HG03159 (cell line): ENCODE data around the gene TMEM237.

Experiments
- ATAC-seq: cut with Tn5 transposase; IDR thresholded peaks from one replicate; pipeline ENCODE4 v1.9.1; 2021; ENCODE audit warnings: mild to moderate bottlenecking, moderate library complexity; ENCODE audit not compliant: unreplicated experiment

Gene TMEM237

GRCh38 chr2:201642579-201643215 is 606 bp downstream of the TMEM237 start:
- peak; percentile 83 for ATAC-seq

DNA sequence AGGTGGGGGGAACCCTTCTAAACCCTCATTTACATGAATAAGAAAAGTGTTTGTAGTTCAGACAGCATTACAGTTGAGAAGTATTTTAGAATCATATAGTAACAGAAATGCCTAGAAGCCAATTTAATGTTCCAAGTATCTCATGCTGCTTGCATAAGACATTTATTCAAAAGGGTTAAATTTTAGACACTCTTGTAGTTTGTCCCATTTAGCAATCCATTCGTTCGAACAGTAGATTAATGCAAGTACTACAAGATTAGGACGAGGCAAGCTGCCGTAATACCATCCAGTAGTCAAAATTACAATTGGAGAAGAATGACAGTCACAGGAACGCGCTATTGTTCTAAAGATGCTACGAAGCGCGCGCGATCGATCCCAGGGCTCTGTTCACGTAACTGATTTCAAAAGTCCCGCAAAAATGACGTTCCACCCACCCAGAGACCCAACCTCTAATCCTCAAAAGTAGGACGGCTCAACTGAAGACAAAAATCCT is 1.2 kb downstream of the TMEM237 start:
- peak; percentile 24 for ATAC-seq

- no peak for ATAC-seq
Observed at GRCh38 chr2:201639205-201639604, 4.1 kb downstream of the TMEM237 start.

DNA sequence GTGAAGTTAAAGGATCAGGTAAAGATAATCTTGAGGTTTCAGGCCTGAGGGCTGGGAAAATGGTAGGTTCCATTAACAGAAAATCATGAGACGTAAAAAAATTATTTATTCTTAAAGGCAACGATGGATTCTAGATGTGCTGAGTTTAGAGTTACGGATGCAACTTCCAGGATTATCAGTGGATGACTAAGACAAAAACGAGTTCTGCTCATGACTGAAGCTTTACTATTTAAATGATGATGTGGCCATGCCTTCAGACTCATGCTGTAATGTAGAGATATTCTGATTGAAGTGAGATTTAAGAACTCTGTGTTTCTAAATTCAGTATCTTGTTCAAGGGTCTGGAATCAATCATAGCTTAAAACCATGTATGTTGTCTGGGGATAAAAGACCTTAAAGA is 5.0 kb downstream of the TMEM237 start:
- ATAC-seq: no peak

GRCh38 chr2:201633661-201634249 is 9.5 kb downstream of the TMEM237 start:
- ATAC-seq: no peak

GRCh38 chr2:201631041-201631440 is 12.3 kb downstream of the TMEM237 start:
- no peak for ATAC-seq

- no peak for ATAC-seq
Observed at GRCh38 chr2:201630577-201630976, 12.7 kb downstream of the TMEM237 start.

DNA sequence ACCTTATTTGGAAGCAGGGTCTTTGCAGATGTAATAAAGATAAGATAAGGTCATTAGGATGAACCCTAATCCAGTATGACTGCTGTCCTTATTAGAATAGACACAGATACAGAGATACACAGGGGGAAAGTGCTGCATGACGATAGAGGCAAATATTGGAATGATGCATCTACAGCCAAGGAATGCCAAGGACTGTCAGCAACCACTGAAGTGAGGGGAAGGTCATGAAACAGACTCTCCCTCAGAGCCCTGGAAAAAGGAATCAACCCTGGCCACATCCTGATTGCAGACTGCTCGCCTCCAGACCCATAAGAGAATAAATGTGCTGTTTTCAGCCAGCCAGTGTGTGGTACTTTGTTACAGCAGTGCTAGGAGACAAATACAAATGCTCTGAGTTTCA is 14.8 kb downstream of the TMEM237 start:
- no peak for ATAC-seq

GRCh38 chr2:201622306-201622970 is 20.9 kb downstream of the TMEM237 start:
- no peak for ATAC-seq

DNA sequence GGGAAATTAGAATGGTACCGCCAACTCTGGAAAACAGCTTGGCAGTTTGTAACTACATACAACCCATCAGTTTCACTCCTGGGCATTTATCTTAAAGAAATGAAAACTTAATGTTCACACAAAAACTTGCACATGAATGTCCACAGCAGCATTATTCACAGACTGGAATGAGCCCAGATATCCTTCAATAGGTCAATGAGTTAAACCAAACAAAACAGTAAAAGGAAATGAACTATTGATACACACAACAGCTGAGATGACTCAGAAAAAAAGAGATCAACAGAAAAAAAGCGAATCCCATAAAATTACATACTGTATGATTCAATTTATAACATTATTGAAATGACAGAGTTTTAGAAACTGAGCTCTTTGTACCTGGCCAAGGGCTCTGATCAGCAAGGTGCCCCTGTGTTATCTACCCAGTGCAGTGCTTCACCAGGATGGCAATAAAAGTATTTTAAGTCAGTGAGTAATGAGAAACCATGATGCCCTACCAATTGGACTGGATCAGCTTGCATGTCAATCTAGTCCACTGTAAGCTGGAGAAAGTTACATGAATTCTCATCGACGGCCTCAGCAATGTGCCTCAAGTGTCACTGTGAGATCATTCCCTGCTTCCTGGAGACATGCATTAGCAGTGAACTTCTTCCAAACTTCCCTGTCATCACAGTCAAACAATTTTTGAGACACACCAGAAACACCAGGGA is 21.9 kb downstream of the TMEM237 start:
- no peak for ATAC-seq

- ATAC-seq: no peak
Observed at GRCh38 chr2:201618744-201619662, 24.3 kb downstream of the TMEM237 start.

- ATAC-seq: no peak
Observed at GRCh38 chr2:201608021-201608420, 35.3 kb downstream of the TMEM237 start.

DNA sequence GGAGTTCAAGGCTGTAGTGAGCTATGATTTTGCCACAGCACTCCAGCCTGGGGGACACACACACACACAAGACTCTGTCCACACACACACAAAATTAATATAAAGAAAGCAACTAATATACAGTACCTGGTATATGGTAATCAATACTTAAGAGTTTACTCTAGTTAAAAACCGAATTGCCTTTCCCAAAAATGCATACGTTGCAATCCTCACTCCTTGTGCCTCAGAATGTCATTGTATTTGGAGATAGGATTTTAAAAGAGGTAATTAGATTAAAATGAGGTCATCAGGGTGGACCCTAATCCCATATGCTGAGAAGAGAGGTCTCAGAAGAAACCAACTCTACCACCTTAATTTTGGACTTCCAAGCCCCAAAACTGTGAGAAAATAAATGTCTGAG is 35.7 kb downstream of the TMEM237 start:
- ATAC-seq: no peak

DNA sequence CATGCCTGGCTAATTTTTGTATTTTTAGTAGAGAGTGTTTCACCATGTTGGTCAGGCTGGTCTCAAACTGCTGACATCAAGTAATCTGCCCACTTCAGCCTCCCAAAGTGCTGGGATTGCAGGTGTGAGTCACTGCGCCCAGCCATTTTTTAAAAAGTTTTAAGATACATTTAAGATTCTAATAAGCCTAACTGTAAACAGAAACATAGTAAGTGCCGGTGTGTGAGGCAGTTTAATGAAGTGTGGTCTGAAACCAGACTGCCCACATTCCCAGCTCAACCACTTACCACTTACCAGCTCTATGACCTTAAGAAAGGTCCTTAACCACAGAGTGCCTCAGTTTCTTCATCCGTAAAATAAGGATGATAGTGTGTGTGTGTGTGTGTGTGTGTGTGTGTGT is 42.4 kb downstream of the TMEM237 start:
- ATAC-seq: no peak

- no peak for ATAC-seq
Observed at GRCh38 chr2:201597397-201597796, 45.9 kb downstream of the TMEM237 start.

DNA sequence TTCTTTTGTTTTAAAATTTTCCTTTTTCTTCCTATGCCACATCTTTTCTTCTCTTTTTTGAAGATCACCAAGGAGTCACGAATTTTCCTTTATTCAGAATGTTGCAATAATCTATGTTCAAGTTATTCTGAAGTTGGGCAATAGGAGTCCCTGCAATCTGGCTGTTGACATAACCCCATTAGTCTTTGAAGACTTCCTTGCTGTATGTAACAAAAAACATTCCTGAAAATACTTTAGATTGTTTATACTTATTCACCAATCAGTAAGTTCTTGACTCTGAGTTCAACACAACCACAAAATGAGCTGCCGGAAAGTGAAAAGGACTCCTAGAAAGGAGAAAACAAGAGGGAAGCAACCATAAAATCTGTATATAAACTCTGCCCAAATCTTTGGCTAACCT is 62.8 kb downstream of the TMEM237 start:
- ATAC-seq: no peak

DNA sequence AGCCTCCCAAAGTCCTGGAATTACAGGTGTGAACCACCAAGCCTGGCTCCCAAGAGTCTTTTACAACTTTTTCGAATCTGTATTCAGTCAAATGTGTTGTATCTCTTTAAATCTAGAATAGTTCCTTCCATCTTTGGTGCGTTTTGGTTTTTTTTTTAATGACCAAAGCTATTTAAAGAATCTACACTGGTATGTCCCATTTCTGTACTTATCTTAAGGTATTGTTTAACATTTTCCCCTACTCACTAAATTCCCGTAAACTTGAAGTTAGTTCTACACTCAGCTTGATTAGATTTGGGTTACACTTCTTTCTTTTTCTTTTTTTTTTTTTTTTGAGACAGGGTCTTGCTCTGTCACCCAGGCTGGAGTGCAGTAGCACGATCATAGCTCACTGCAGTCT is 63.8 kb downstream of the TMEM237 start:
- ATAC-seq: no peak

GRCh38 chr2:201575971-201576370 is 67.3 kb downstream of the TMEM237 start:
- no peak for ATAC-seq

DNA sequence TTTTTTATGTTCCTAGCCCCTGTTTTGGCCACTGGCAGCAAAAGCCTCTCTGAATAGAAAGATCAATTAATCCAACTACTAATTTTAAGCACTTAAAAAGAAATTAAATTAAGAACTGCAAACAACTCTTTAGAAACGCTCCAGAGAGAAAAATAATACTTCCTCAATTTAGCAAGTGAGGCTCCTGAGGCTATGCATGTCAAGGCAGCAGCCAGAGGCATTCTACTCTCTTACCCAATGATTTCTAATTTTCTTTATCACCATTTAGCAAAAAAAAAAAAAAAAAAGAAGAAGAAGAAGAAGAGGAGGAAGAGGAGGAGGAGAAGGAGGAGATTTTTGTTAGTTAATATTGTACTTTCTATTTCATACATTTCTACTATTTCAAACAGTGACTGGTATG is 68.5 kb downstream of the TMEM237 start:
- ATAC-seq: no peak

- no peak for ATAC-seq
Observed at GRCh38 chr2:201572846-201573508, 70.3 kb downstream of the TMEM237 start.
